Inferior parietal cortex (tissue), 1 donor: ENCODE measurements around the gene FGD2.
A peak's percentile ranks its signal among the peaks of the same experiment; 100 is the strongest.
"Not testable (repeated sequence)": the region's sequence is repeated elsewhere in the genome, so short reads cannot be mapped to it uniquely, and the experiment has no call there.

Experiments used
- DNase-seq: peaks from one replicate; pipeline ENCODE4 v3.0.0-alpha.2; 2016; ENCODE audit errors: extremely low spot score

Gene FGD2

DNA sequence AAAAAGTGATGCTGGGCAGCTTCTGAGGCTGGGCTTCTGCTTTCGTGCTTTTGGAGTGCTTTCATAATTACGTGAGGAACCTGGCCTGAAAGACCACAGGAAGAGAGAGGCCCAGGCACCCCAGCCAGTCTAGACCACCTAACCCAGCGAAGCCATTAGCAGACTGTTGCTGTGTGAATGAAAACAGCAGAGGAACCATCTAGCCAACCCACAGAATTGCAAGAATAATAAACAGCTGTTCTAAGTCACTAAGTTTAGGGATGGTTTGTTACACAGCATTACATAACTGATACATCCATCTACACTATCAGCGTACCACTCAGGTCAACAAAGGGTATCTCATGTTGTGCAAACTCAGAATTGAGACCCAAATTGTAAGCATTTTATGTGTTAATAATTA is 34.5 kb downstream of the FGD2 start:
- DNase-seq, result no peak

GRCh38 chr6:37041521-37041920 is 36.1 kb downstream of the FGD2 start:
- DNase-seq, result no peak

GRCh38 chr6:37042150-37042549 is 36.7 kb downstream of the FGD2 start:
- no peak for DNase-seq

DNA sequence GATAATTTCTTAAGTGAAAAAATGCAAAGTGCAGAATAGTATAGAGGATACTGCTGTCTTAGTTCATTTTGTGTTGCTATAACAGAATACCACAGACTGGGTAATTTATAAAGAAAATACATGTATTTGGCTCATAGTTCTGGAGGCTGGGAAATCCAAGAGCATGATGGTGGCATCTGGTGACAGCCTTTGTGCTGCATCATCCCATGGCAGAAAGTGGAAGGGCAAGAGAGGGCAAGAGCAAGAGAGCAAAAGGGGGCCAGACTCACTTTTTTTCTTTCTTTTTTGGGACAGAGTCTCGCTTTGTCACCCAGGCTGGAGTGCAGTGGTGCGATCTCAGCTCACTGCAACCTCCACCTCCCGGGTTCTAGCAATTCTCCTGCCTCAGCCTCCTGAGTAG is 37.6 kb downstream of the FGD2 start:
- DNase-seq, result not testable (repeated sequence)

GRCh38 chr6:37047346-37047688 is 41.9 kb downstream of the FGD2 start:
- DNase-seq, result no peak

DNA sequence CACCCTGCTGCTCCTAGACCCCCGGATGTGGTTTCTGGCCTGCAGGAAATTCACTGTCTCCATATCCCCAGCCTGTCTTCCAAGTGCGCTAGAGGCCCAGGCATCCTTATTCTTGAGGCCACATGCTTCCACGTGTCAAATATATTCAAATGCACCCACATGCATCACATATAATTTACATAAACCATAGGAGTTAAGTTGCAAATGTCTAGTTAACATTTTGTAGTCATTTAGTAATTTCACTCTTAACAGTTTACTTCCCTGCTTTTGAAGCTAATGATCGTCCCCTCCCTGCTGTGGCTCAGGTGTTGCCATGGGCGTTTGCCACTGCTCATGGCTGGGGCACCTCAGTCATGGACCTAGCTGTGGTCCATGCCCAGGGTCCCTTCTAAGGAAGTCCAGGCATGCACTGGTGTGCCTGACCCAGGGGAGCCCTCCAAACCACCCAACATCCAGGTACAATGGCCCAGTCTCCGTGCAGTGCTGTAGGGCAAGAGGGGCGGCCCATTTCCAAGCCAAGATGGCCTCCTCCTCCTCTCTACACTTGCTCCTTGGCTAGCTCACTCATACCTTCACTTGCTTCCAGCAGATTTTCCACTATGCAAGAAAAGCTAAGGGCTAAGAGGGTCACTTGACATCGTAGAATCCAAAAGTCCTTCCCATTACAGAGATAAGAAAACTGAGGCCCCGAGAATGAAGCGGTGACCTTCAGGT is 42.4 kb downstream of the FGD2 start:
- DNase-seq, result no peak

DNA sequence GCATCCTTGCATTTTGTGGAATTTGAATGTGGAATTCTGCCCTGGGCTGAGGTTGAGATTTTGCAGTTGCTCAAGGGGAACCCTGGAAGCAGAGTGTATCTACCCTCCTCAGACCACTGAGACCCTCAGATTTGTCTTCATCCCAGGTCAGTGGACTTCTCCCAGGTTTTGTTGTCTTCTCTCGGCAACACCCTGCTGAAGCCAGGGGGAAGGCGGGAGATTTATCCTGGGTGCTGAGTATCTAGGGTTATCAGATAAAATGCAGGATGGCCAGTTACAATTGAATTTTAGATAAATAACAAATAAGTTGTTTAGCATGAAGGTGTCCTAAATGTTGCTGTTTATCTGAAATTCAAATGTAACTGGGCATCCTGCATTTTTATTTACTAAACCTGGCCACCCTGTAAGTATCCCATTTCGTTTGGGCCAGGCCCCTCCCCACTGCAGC is 43.0 kb downstream of the FGD2 start:
- no peak for DNase-seq

GRCh38 chr6:37048851-37049757 is 43.6 kb downstream of the FGD2 start:
- DNase-seq, result no peak

- no peak for DNase-seq
Measured at GRCh38 chr6:37049758-37050044, 44.2 kb downstream of the FGD2 start.

GRCh38 chr6:37050045-37050853 is 44.8 kb downstream of the FGD2 start:
- DNase-seq, result peak; percentile 63

DNA sequence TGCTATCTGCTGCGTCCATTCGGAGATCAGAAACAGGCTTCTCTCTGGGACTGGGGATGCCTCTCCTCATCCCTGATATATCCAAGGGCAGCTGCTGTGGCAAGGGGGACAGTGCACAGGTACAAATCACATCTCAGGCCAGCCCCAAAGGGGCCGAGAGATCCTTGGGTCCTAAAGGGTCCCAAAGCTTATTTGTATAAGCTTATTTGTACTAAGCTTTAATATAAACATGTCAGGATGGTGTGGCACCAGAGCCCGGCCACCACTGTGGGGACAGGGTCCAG is 45.3 kb downstream of the FGD2 start:
- no peak for DNase-seq

DNA sequence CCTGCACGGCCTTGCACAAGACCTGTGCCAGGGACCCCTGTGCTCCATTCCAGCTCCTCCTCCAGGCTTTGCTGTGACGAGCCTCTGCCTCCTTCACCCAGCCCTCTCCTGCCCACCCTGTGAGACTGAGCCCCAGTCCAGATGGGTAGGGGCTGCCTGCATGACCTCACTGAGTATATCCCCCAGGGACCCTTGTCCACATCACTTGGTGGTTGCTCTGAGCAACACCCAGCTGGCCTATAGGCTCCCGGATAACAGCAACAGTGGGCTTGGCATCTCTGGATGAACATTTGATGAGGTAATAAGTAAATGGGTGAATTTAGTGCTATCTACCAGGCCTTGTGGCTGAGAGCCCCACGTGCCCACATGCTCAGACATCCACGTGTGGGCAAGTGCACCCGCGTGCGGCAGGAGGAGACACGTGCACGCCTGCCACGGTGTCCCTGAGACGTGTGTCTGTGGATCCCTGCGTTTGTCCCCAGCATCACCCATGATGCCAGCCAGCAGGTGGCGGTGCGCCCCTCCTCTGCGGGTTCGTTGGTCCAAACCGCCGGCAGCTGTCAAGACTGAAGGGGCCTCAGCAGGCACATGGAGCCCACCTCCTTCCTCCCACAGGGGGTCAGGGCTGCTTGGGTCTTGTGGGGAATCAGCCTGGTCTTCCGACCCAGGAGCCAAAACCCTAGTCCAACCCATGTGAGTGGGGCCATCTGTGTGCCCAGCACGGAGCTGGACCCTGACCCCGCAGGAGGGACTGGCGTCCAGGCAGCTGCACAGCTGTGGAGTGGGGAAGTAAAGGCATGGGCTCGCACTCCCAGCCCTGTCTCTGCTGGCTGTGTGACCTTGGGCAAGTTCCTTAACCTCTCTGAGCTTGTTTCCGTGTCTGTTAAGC is 45.9 kb downstream of the FGD2 start:
- DNase-seq, result peak; percentile 87

DNA sequence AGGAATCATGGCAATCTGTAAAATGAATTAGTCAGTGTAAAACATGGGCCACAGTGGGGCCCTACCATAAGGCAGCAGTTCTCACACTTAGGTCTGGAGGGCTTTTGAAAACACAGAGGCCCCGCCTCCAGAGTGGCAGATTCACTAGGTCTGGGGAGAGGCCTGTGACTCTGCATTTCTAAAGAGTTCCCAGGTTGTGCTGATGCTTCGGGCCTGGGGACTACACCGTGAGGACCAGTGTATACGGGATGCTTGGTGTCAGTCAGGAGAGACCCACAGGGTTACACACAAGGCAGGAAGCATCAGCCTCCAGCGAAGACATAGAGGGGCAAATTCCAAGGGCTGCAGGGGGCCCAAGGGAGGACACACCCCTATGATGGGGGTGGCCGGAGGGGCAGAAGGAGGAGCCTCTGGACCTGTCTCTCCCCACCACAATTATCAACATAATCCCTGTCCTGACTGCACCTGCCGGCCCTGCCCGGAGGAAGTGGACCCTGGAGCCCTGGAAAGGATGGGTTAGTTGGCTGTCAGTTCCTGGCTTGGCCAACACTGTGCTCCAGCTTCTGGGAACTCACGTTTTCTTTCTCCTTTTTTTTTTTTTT is 46.7 kb downstream of the FGD2 start:
- DNase-seq, result no peak

DNA sequence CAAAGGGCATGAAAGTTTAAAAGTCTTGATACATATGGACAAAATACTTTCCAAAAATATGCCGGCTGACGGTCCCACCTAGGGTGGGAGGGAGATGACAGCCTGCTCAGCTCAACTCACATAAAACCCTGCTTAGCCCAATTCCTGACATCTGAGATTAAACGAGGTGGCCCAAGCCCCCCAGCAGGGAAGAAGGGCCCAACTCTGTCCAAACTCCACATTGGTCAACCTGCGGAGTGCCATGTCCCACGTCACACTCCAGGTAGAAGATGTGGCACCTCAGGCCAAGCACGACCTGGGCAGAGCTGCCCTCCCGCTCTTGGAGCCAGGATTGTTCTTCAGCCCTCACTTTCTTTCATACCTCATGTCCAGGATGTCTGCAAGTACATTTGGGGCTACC is 48.2 kb downstream of the FGD2 start:
- no peak for DNase-seq

DNA sequence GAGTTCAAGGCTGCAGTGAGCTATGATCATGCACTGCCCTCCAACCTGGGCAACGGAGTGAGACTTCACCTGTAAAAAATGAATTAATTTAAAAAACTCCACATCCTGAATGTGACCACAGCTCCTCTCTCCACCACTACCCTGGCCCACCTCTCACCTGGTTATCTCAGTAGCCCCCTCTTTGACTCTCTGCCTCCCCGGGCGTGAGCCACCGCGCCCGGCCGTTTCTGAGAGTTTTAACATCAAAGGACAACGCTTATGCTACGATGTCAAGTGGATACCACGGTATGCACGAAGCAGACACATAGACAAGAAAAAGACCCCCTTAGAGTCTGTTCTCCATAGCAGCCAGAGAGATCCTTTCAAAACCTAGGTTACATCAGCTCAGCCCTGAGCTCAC is 48.7 kb downstream of the FGD2 start:
- no peak for DNase-seq

GRCh38 chr6:37054580-37054979 is 49.1 kb downstream of the FGD2 start:
- DNase-seq, result no peak

GRCh38 chr6:37056112-37056403 is 50.6 kb downstream of the FGD2 start:
- DNase-seq, result no peak

DNA sequence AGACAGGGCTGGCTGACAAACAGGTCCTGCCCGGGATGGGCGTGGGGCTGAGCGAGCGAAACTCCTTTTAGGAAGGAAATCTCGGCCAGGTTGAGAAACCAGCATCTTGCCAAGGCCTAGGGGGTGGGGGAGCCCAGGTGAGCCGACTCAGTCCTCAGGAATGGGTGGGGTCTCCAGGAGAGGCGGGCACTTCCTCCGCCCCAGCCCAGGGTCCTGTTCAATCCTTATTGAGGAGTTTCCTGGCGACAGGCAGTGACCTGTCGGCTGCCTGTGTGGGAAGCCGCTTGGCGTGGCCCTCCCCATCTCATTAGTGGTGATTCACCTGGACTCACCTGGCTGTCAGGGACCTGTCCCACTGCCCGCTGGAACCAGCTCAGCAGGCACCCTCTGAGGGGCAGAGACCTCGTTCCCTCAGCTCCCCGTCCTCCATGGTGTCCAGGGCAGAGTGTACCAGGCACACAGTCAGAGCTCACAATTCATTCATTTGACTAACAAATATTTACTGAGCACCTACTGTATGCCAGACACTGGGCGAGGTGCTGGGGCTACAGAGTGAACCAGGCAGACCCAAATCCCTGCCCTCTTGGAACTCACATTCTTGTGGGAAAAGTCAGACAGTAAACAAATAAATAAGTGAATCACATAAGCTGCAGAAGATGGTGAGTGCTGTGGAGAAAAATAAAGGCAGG is 51.1 kb downstream of the FGD2 start:
- no peak for DNase-seq

DNA sequence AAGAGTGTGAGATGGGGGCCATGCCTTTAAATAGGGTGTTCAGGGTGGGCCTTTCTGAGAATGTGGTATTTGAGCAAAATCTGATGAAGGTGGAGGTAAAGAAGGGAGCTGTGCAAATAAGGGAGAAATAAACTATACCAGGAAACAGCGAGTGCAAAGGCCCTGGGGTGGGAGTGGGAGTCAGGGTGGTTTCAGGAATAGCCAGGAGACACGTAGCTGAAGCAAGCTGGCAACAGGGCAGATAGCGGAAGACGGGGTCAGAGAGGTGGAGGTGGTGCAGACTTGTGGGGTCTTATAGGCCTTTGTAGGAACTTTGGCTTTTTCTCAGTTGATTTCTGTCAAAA is 51.6 kb downstream of the FGD2 start:
- no peak for DNase-seq

DNA sequence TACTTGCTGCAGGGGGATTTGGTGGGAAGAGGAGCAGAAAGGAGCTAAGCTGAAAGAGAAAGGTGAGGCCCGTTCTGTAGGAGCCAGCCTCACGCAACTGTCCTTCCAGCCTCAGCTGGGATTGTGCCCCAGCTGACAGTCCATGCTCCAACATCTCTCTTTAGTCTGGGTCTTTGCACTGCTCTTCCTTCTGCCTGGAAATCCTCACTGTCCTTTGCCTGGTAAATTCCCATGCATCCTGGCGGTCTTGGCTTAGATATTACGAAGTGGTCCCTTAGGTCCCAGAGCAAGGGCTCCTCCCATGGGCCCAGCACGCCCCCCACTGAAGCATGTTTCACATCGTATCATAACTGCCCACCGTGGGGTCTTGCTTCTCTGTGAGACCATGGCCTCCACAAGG is 52.2 kb downstream of the FGD2 start:
- no peak for DNase-seq

DNA sequence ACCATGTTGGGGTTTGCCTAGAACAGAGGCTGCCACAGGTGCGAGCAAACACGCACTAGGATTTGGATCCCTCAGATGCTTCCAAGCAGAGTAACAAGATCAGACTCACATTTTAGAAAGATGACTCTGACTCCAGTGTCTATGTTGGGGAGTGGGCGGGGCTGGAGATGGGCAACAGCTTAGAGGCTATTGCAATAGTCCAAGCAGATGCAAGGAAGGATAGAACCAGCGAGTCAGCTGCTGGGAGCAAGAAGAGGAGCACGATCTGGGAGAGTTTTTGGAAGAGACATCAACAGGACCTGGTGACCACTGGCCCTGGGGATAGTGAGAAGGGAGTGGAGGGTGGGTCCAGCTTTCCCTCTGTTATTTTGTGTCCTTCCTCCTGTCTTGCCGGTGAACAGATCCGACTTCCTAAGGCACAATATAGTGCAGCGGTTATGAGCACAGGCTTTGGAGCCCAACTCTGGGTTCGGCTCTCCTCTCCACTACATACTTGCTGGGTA is 52.7 kb downstream of the FGD2 start:
- no peak for DNase-seq
